Neuronal stem cell (in vitro differentiated cells): ENCODE data around the gene HYKK.
"Not testable (repeated sequence)": the region's sequence is repeated elsewhere in the genome, so short reads cannot be mapped to it uniquely, and the experiment has no call there.

ENCODE experiments used
- DNase-seq: peaks from one replicate; pipeline ENCODE4 v3.0.0-alpha.2; 2013; ENCODE audit warnings: low spot score
- H2AFZ ChIP-seq: one replicate; pipeline ENCODE4 v1.6.1; 2013; ENCODE audit warnings: mild to moderate bottlenecking, low read length, inconsistent platforms
- H2AK5ac ChIP-seq: 2 replicates; pipeline ENCODE4 v1.6.1; 2013; ENCODE audit warnings: low read depth, mild to moderate bottlenecking, inconsistent platforms, low read length, moderate library complexity, mixed read lengths
- H2BK120ac ChIP-seq: 2 replicates; pipeline ENCODE4 v1.6.1; 2013; ENCODE audit warnings: low read depth, mild to moderate bottlenecking, inconsistent platforms, low read length, moderate library complexity, mixed read lengths
- H2BK12ac ChIP-seq: one replicate; pipeline ENCODE4 v1.6.1; 2013; ENCODE audit warnings: low read length, inconsistent platforms
- H2BK15ac ChIP-seq: 2 replicates; pipeline ENCODE4 v1.6.1; 2013; ENCODE audit warnings: mild to moderate bottlenecking, low read length, inconsistent platforms, mixed read lengths
- H2BK5ac ChIP-seq: one replicate; pipeline ENCODE4 v1.6.1; 2013; ENCODE audit warnings: inconsistent platforms, mild to moderate bottlenecking, low read length, moderate library complexity
- H3K14ac ChIP-seq: one replicate; pipeline ENCODE4 v1.6.1; 2013; ENCODE audit warnings: low read length, inconsistent platforms
- H3K18ac ChIP-seq: 2 replicates; pipeline ENCODE4 v1.6.1; 2013; ENCODE audit warnings: low read length, inconsistent platforms
- H3K23ac ChIP-seq: 2 replicates; pipeline ENCODE4 v1.6.1; 2013; ENCODE audit warnings: low read depth, mild to moderate bottlenecking, mixed read lengths, low read length, inconsistent platforms; ENCODE audit not compliant: poor library complexity
- H3K27ac ChIP-seq: replicated peaks from 3 replicates; pipeline ENCODE4 v1.5.1; 2013; ENCODE audit warnings: low read length, inconsistent platforms
- H3K27me3 ChIP-seq, 3 experiments: 2 replicates each; pipeline ENCODE4 v1.6.1; 2013; ENCODE audit warnings: low read length in 3 of 3, mild to moderate bottlenecking in 2 of 3, inconsistent platforms in 1 of 3, low read depth in 1 of 3, mixed read lengths in 1 of 3, moderate library complexity in 1 of 3; ENCODE audit not compliant: control insufficient read depth in 3 of 3, insufficient read depth in 3 of 3
- H3K36me3 ChIP-seq, 2 donors: replicated peaks in 1 of 2; 2 replicates each; pipeline ENCODE4 v1.6.1; 2013; ENCODE audit warnings: low read length in 2 of 2; ENCODE audit not compliant: control insufficient read depth in 2 of 2, insufficient read depth in 2 of 2
- H3K4ac ChIP-seq: 2 replicates; pipeline ENCODE4 v1.6.1; 2013; ENCODE audit warnings: inconsistent platforms, mild to moderate bottlenecking, low read length, moderate library complexity
- H3K4me1 ChIP-seq, 2 donors: 1 replicate in 1 of 2; 2 replicates in 1 of 2; pipeline ENCODE4 v1.6.1; 2013; ENCODE audit warnings: low read length in 2 of 2, low read depth in 1 of 2; ENCODE audit not compliant: control insufficient read depth in 2 of 2, insufficient read depth in 1 of 2
- H3K4me2 ChIP-seq: one replicate; pipeline ENCODE4 v1.6.1; 2013; ENCODE audit warnings: mild to moderate bottlenecking, low read length, inconsistent platforms; ENCODE audit not compliant: insufficient read depth, poor library complexity, severe bottlenecking
- H3K4me3 ChIP-seq, 2 donors: 2 replicates each; pipeline ENCODE4 v1.5.1; 2013; ENCODE audit warnings: low read length in 2 of 2, mild to moderate bottlenecking in 2 of 2, inconsistent platforms in 1 of 2, moderate library complexity in 1 of 2
- H3K79me1 ChIP-seq: one replicate; pipeline ENCODE4 v1.6.1; 2013; ENCODE audit warnings: low read depth, mild to moderate bottlenecking, inconsistent platforms, low read length, moderate library complexity
- H3K9ac ChIP-seq: one replicate; pipeline ENCODE4 v1.6.1; 2013; ENCODE audit warnings: mild to moderate bottlenecking, low read depth, low read length, inconsistent platforms; ENCODE audit not compliant: poor library complexity
- H3K9me3 ChIP-seq, 2 donors: replicated peaks in 1 of 2; 2 replicates each; pipeline versions ENCODE3 to v1.6.1; 2013; ENCODE audit warnings: low read length in 2 of 2, mild to moderate bottlenecking in 2 of 2, inconsistent platforms in 1 of 2, low read depth in 1 of 2, mixed read lengths in 1 of 2, moderate library complexity in 1 of 2; ENCODE audit not compliant: control insufficient read depth in 2 of 2, insufficient read depth in 1 of 2
- H4K8ac ChIP-seq: one replicate; pipeline ENCODE4 v1.6.1; 2013; ENCODE audit warnings: low read depth, mild to moderate bottlenecking, inconsistent platforms, low read length, moderate library complexity
- H4K91ac ChIP-seq: one replicate; pipeline ENCODE4 v1.6.1; 2013; ENCODE audit warnings: low read length, low read depth, mild to moderate bottlenecking, inconsistent platforms; ENCODE audit not compliant: poor library complexity
- WGBS, 2 donors: extraction: QIAGEN DNeasy Blood & Tissue Kit; methylation state at CpG; one replicate each; pipeline ENCODE4 v1.1.7; 2013; ENCODE audit warnings: missing lambda C conversion rate in 2 of 2, mixed read lengths in 1 of 2; ENCODE audit not compliant: insufficient read length in 2 of 2, insufficient replicate concordance in 1 of 2; ENCODE audit errors: extremely low coverage in 2 of 2; 5-methylcytosine and 5-hydroxymethylcytosine counted together

HYKK gene

GRCh38 chr15:78551902-78552301 is 44.5 kb downstream of the HYKK start:
- Histone ChIP-seq H3K36me3 (peaks cover 20 to 44% of the 10 kb centered on the region in 2 donors), H3K27ac (no peak overlapping the region), H3K79me1 (no peaks in the 10 kb centered on the region), H3K18ac (no peak overlapping the region), H3K23ac (no peak overlapping the region), H2AFZ (no peak overlapping the region), H3K27me3 (no peaks in the 10 kb centered on the region), H2BK15ac (no peak overlapping the region), H3K14ac (no peak overlapping the region), H4K8ac (no peak overlapping the region), H4K91ac (no peak overlapping the region), H3K9me3 (no peaks in the 10 kb centered on the region), H3K4me3 (no peak overlapping the region), H3K9ac (no peak overlapping the region), H3K4me2 (no peak overlapping the region), H3K4ac (no peak overlapping the region), H2BK5ac (no peak overlapping the region), H3K4me1 (no peaks in the 10 kb centered on the region), H2BK120ac (no peak overlapping the region), H2BK12ac (no peak overlapping the region), H2AK5ac (no peak overlapping the region)
- no CpG with 5 or more reads among the region's 5 CpGs for WGBS, 2 donors
- DNase-seq: no peak

- Histone ChIP-seq H3K4ac (no peak overlapping the region), H3K36me3 (peaks cover 18 to 37% of the 10 kb centered on the region in 2 donors), H3K18ac (no peak overlapping the region), H2BK15ac (no peak overlapping the region), H3K9me3 (no peaks in the 10 kb centered on the region), H3K4me2 (no peak overlapping the region), H3K4me3 (no peak overlapping the region), H2BK5ac (no peak overlapping the region), H3K14ac (no peak overlapping the region), H2BK120ac (no peak overlapping the region), H3K23ac (no peak overlapping the region), H3K4me1 (no peaks in the 10 kb centered on the region), H2BK12ac (no peak overlapping the region), H3K27me3 (no peaks in the 10 kb centered on the region), H2AFZ (no peak overlapping the region), H2AK5ac (no peak overlapping the region), H4K8ac (no peak overlapping the region), H4K91ac (no peak overlapping the region), H3K27ac (no peak overlapping the region), H3K79me1 (no peaks in the 10 kb centered on the region), H3K9ac (no peak overlapping the region)
- no peak for DNase-seq
- WGBS, 2 donors: no CpG with 5 or more reads among the region's 5 CpGs
Observed at GRCh38 chr15:78552597-78552996, 45.2 kb downstream of the HYKK start.

- peaks cover 0 to 20% (median 0%) of the 10 kb centered on the region in 3 experiments for H3K27me3 ChIP-seq
- H3K4me1 ChIP-seq, DNase-seq, H3K4ac ChIP-seq, H3K4me2 ChIP-seq, H3K4me3 ChIP-seq, H3K14ac ChIP-seq, H2BK5ac ChIP-seq, H2BK15ac ChIP-seq, H2BK120ac ChIP-seq, H3K9me3 ChIP-seq, H4K91ac ChIP-seq, H3K23ac ChIP-seq, H2BK12ac ChIP-seq, H3K79me1 ChIP-seq, H3K36me3 ChIP-seq, H3K18ac ChIP-seq, H2AK5ac ChIP-seq, H3K9ac ChIP-seq, H4K8ac ChIP-seq, H3K27ac ChIP-seq, H2AFZ ChIP-seq: not testable (repeated sequence)
- no CpG with 5 or more reads among the region's 10 CpGs for WGBS, 2 donors
Observed at GRCh38 chr15:78560201-78560600, 52.8 kb downstream of the HYKK start.

GRCh38 chr15:78561490-78561889 is 54.1 kb downstream of the HYKK start:
- Histone ChIP-seq H4K8ac (no peak overlapping the region), H3K14ac (no peak overlapping the region), H4K91ac (no peak overlapping the region), H3K9ac (peak overlapping the region; percentile 10), H3K79me1 (no peaks in the 10 kb centered on the region), H2BK5ac (no peak overlapping the region), H3K27ac (no peak overlapping the region), H3K4me3 (no peak overlapping the region), H2AK5ac (no peak overlapping the region), H3K4me2 (no peak overlapping the region), H3K4me1 (peaks cover 0 to 4% of the 10 kb centered on the region in 2 donors), H3K18ac (no peak overlapping the region), H3K23ac (no peak overlapping the region), H2BK12ac (no peak overlapping the region), H3K4ac (no peak overlapping the region), H2BK15ac (no peak overlapping the region), H3K27me3 (peaks cover 0 to 20% (median 0%) of the 10 kb centered on the region in 3 experiments), H3K36me3 (no peaks in the 10 kb centered on the region), H2BK120ac (no peak overlapping the region), H3K9me3 (no peaks in the 10 kb centered on the region), H2AFZ (no peak overlapping the region)
- DNase-seq: no peak
- whole genome bisulfite sequencing, 2 donors: no CpG with 5 or more reads among the region's 5 CpGs
